ENCODE measurements around the gene SLC44A1. TPM values are rescaled to one million over a fixed set of nuclear protein-coding genes. Genes with fewer than 3 reads are reported as not detected.

Gene SLC44A1
- total and polyA plus RNA-seq, 12 donors, result 6.1 to 29.0 (median 17.8) TPM

DNA sequence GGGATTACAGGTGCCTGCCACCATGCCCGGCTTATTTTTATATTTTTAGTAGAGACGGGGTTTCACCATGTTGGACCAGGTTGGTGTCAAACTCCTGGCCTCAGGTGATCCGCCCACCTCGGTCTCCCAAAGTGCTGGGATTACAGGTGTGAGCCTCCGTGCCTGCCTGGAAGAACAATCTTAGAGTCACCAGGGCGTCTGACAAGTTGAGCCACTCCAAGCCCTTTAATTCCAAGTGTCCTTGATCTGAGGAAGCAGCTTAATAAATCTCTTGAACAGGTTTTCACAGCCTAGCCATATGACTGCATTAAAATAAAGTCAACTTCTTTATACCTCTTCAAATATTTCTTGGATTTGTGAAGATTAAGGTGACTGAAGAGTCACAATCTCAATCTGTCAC lies 31.5 kb downstream of the SLC44A1 start:
- Histone ChIP-seq H3K36me3 (no peaks in the 10 kb centered on the region), H3K27ac (no peak overlapping the region), H3K27me3 (no peaks in the 10 kb centered on the region), H3K4me3 (no peak overlapping the region), H3K9me3 (no peaks in the 10 kb centered on the region), H3K4me1 (peaks cover 0 to 10% (median under 1%) of the 10 kb centered on the region in 9 donors)
- DNase-seq (no peak), ATAC-seq (no peak)
- 91 to 95% methylated on average over 6 of the region's 6 CpGs for WGBS, 2 donors
- intact Hi-C loops (cut with DNase I), result no loop called here
- TF ChIP-seq, protein P1, sequence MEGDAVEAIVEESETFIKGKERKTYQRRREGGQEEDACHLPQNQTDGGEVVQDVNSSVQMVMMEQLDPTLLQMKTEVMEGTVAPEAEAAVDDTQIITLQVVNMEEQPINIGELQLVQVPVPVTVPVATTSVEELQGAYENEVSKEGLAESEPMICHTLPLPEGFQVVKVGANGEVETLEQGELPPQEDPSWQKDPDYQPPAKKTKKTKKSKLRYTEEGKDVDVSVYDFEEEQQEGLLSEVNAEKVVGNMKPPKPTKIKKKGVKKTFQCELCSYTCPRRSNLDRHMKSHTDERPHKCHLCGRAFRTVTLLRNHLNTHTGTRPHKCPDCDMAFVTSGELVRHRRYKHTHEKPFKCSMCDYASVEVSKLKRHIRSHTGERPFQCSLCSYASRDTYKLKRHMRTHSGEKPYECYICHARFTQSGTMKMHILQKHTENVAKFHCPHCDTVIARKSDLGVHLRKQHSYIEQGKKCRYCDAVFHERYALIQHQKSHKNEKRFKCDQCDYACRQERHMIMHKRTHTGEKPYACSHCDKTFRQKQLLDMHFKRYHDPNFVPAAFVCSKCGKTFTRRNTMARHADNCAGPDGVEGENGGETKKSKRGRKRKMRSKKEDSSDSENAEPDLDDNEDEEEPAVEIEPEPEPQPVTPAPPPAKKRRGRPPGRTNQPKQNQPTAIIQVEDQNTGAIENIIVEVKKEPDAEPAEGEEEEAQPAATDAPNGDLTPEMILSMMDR (IDR thresholded peaks at IDR 0.05), result no peak

DNA sequence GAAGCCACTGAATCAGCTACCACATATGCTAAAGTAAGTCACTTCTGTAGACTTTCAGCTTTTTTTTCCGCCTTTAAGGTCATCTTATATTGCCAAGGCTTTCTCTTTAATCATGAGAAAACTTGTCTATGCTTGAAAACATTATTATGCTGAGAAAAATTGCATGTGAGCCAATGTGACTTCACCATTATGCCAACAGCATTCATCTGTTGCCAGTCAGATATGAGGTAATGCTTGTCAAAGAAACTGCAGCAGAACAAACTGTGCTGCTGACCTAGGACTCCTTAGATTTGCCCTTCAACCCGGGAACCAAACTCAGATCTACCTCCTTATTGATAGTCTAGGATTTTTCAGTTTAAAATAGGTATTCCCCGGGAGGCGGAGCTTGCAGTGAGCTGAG lies 34.3 kb downstream of the SLC44A1 start:
- DNase-seq (no peak), ATAC-seq (peak in 4 of 8 donors; percentile 45 to 63 (median 57))
- Histone ChIP-seq H3K27me3 (no peaks in the 10 kb centered on the region), H3K9me3 (no peaks in the 10 kb centered on the region), H3K4me1 (peaks cover 0 to 11% (median 0%) of the 10 kb centered on the region in 9 donors), H3K27ac (no peak overlapping the region), H3K4me3 (no peak overlapping the region), H3K36me3 (no peaks in the 10 kb centered on the region)
- intact Hi-C loops (cut with DNase I), result no loop called here
- TF ChIP-seq, protein P1 (IDR thresholded peaks at IDR 0.05), result no peak
- 84 to 85% methylated on average over 4 of the region's 4 CpGs for WGBS, 2 donors

GRCh38 chr9:105280691-105281090 lies 36.2 kb downstream of the SLC44A1 start:
- H3K4me1 ChIP-seq, result peaks cover 0 to 11% (median 0%) of the 10 kb centered on the region in 9 donors
- no peak overlapping the region for H3K4me3 ChIP-seq
- intact Hi-C loops (cut with DNase I), result no loop called here
- 87 to 92% methylated on average over 2 of the region's 2 CpGs for WGBS, 2 donors
- no peak overlapping the region for H3K27ac ChIP-seq
- TF ChIP-seq, protein P1 (IDR thresholded peaks at IDR 0.05), result no peak
- no peaks in the 10 kb centered on the region for H3K36me3 ChIP-seq
- DNase-seq (no peak), ATAC-seq (no peak)
- no peaks in the 10 kb centered on the region for H3K9me3 ChIP-seq
- H3K27me3 ChIP-seq, result no peaks in the 10 kb centered on the region

DNA sequence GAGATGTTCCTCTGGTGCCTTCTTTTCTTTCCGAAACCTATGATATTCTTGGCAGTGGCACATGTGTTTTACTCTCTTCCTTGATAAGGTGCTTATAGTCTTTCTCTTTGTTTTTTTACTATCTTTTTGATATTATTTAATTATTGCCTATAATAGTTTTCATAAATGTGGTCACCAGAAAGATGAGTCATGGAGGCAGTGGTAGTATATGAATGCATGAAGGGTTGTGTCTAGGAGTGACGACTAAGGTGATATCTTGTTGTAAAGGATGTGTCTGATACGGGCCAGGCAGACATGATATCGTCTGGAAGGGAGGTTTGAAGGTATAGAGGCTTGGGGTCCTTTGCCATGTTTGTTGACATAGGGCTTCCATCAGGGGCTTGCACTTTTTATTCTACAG lies 36.8 kb downstream of the SLC44A1 start:
- no peak overlapping the region for H3K4me3 ChIP-seq
- ATAC-seq (no peak), DNase-seq (no peak)
- H3K27ac ChIP-seq, result no peak overlapping the region
- peaks cover 0 to 2% (median 0%) of the 10 kb centered on the region in 9 donors for H3K36me3 ChIP-seq
- intact Hi-C loops (cut with DNase I), result no loop called here
- TF ChIP-seq, protein P1 (IDR thresholded peaks at IDR 0.05), result no peak
- 92 to 94% methylated on average over 4 of the region's 4 CpGs for WGBS, 2 donors
- no peaks in the 10 kb centered on the region for H3K27me3 ChIP-seq
- H3K4me1 ChIP-seq, result peaks cover 0 to 11% (median 0%) of the 10 kb centered on the region in 9 donors
- H3K9me3 ChIP-seq, result no peaks in the 10 kb centered on the region
